ENCODE measurements around the gene FSCN2. TPM values are rescaled to one million over a fixed set of nuclear protein-coding genes. Genes with fewer than 3 reads are reported as not detected.

Gene FSCN2
- total RNA-seq, 1 donor from 2014 or later, result 3.3 TPM

- Histone ChIP-seq H3K4me1 (peaks cover 16% of the 10 kb centered on the region), H3K27ac (no peak overlapping the region), H3K27me3 (ENCODE audit: low read depth) (peaks cover 30% of the 10 kb centered on the region), H3K9me3 (no peaks in the 10 kb centered on the region), H3K4me3 (no peak overlapping the region), H3K36me3 (peaks cover 41% of the 10 kb centered on the region)
- intact Hi-C loops (cut with DNase I), result no loop called here
- ATAC-seq (no peak), DNase-seq (no peak)
- TF ChIP-seq, protein P1, sequence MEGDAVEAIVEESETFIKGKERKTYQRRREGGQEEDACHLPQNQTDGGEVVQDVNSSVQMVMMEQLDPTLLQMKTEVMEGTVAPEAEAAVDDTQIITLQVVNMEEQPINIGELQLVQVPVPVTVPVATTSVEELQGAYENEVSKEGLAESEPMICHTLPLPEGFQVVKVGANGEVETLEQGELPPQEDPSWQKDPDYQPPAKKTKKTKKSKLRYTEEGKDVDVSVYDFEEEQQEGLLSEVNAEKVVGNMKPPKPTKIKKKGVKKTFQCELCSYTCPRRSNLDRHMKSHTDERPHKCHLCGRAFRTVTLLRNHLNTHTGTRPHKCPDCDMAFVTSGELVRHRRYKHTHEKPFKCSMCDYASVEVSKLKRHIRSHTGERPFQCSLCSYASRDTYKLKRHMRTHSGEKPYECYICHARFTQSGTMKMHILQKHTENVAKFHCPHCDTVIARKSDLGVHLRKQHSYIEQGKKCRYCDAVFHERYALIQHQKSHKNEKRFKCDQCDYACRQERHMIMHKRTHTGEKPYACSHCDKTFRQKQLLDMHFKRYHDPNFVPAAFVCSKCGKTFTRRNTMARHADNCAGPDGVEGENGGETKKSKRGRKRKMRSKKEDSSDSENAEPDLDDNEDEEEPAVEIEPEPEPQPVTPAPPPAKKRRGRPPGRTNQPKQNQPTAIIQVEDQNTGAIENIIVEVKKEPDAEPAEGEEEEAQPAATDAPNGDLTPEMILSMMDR (IDR thresholded peaks at IDR 0.05), result no peak
These were observed 10.7 kb downstream of the FSCN2 start for GRCh38 chr17:81538651-81539570.

DNA sequence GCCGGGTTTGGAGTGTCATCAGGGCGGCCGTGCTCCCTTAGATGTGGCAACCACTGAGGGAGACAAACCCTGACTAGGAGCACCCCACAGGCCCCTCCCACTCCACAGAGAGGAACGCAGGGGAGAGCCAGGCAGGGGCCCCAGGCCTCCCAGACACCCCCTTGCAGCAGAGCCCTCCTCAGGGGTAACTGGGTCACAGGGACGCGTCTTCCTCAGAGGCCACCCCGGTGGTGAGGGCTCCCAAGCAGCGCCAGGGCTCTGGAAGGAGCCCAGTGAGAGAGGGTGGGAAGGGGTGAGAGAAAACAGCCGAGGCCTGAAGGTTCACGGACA lies 11.4 kb downstream of the FSCN2 start:
- H3K4me1 ChIP-seq, result peaks cover 16% of the 10 kb centered on the region
- DNase-seq (no peak), ATAC-seq (no peak)
- no peak overlapping the region for H3K27ac ChIP-seq
- H3K9me3 ChIP-seq, result no peaks in the 10 kb centered on the region
- no peak overlapping the region for H3K4me3 ChIP-seq
- TF ChIP-seq, protein P1 (IDR thresholded peaks at IDR 0.05), result no peak
- intact Hi-C loops (cut with DNase I), result no loop called here
- H3K27me3 ChIP-seq (ENCODE audit: low read depth), result peaks cover 24% of the 10 kb centered on the region
- H3K36me3 ChIP-seq, result peaks cover 47% of the 10 kb centered on the region

DNA sequence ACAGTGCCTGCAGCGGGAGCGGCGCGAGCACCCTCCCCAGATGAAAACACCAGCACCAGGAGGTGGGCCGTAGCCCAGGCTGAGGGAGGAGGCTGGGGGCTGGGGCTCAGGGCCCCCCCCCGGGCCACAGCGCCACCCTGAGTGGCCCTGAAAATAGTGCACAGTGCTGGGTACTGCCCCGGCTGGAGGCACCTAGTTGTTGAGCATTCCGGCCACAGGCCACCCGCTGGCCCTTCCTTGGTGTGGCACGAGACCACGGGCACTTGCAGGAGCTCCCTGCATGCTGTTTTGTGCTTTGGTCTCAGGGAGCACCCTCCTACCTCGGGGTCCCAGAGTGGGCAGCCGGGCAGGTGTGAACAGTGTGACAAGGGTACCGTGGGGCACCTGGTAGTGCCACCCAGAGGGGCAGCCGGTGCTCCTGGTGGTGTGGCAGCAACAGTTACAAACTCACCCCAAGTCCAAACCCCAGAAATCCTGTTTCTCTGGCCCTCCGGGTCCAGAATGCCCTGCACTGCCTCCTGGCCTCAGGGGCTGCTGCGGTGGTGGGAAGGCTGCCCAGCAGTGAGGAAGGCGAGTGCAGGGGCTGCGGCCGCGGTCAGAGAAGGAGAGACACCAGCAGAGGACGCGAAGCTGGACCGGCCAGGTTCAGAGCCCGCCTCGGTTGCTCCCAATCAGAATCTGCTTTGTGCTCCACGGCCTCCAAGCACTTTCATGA lies 11.9 kb downstream of the FSCN2 start:
- Histone ChIP-seq H3K27me3 (ENCODE audit: low read depth) (peaks cover 24% of the 10 kb centered on the region), H3K36me3 (peaks cover 53% of the 10 kb centered on the region), H3K9me3 (no peaks in the 10 kb centered on the region), H3K4me3 (no peak overlapping the region), H3K27ac (no peak overlapping the region), H3K4me1 (peaks cover 16% of the 10 kb centered on the region)
- TF ChIP-seq, protein P1 (IDR thresholded peaks at IDR 0.05), result no peak
- intact Hi-C loops (cut with DNase I), result no loop called here
- no peak for ATAC-seq
- no peak for DNase-seq

- no peak for ATAC-seq
- Histone ChIP-seq H3K27ac (no peak overlapping the region), H3K27me3 (ENCODE audit: low read depth) (peaks cover 24% of the 10 kb centered on the region), H3K4me3 (no peak overlapping the region), H3K9me3 (no peaks in the 10 kb centered on the region), H3K36me3 (peaks cover 59% of the 10 kb centered on the region), H3K4me1 (peaks cover 16% of the 10 kb centered on the region)
- intact Hi-C loops (cut with DNase I), result no loop called here
- DNase-seq, result no peak
- TF ChIP-seq, protein P1 (IDR thresholded peaks at IDR 0.05), result no peak
These were observed 12.5 kb downstream of the FSCN2 start for GRCh38 chr17:81540676-81541027.

- Histone ChIP-seq H3K27ac (no peak overlapping the region), H3K36me3 (peaks cover 63% of the 10 kb centered on the region), H3K27me3 (ENCODE audit: low read depth) (peaks cover 21% of the 10 kb centered on the region), H3K4me3 (no peak overlapping the region), H3K9me3 (no peaks in the 10 kb centered on the region), H3K4me1 (peaks cover 14% of the 10 kb centered on the region)
- ATAC-seq, result no peak
- TF ChIP-seq, protein P1 (IDR thresholded peaks at IDR 0.05), result no peak
- DNase-seq, result no peak
- intact Hi-C loops (cut with DNase I), result no loop called here
These were observed 12.9 kb downstream of the FSCN2 start for GRCh38 chr17:81541123-81541522.
